Smooth muscle cell (in vitro differentiated cells): ENCODE data around the gene RANBP2. TPM values are rescaled to one million over a fixed set of nuclear protein-coding genes. Genes with fewer than 3 reads are reported as not detected.

ENCODE experiments used
- DNase-seq: peaks from one replicate; lab custom pipeline; 2025; ENCODE audit not compliant: unreplicated experiment; lab: John Stamatoyannopoulos, UW
- H2AFZ ChIP-seq: fragments of 200-600 bp; sonication (generic); 2 replicates; pipeline ENCODE4 v1.6.0; 2016; ENCODE audit warnings: antibody characterized with exemption, low read depth, mild to moderate bottlenecking
- H3F3A ChIP-seq: fragments of 200-600 bp; sonication (generic); 2 replicates; pipeline ENCODE4 v1.6.0; 2017; ENCODE audit warnings: antibody characterized with exemption, low read depth
- H3K27ac ChIP-seq: fragments of 200-600 bp; sonication (generic); 2 replicates; pipeline ENCODE4 v1.5.1; 2016; ENCODE audit warnings: low read depth, mild to moderate bottlenecking
- H3K27me3 ChIP-seq: fragments of 200-600 bp; sonication (generic); 2 replicates; pipeline ENCODE4 v1.6.1; 2016; ENCODE audit warnings: low read depth, mild to moderate bottlenecking
- H3K36me3 ChIP-seq: fragments of 200-600 bp; sonication (generic); 2 replicates; pipeline ENCODE4 v1.5.1; 2016; ENCODE audit warnings: low read depth
- H3K4me1 ChIP-seq: fragments of 200-600 bp; sonication (generic); 2 replicates; pipeline ENCODE4 v1.5.1; 2016; ENCODE audit warnings: low read depth
- H3K4me2 ChIP-seq: fragments of 200-600 bp; sonication (generic); 2 replicates; pipeline ENCODE4 v1.6.0; 2016; ENCODE audit warnings: mild to moderate bottlenecking
- H3K4me3 ChIP-seq: fragments of 200-600 bp; sonication (generic); 2 replicates; pipeline ENCODE4 v1.5.1; 2016; ENCODE audit warnings: mild to moderate bottlenecking
- H3K79me2 ChIP-seq: fragments of 200-600 bp; sonication (generic); 2 replicates; pipeline ENCODE4 v1.6.0; 2016; ENCODE audit warnings: low read depth, mild to moderate bottlenecking
- H3K9ac ChIP-seq: fragments of 200-600 bp; sonication (generic); 2 replicates; pipeline ENCODE4 v1.6.0; 2016; ENCODE audit warnings: low read depth
- H3K9me3 ChIP-seq: fragments of 200-600 bp; sonication (generic); replicated peaks from 2 replicates; pipeline ENCODE4 v1.5.1; 2016; ENCODE audit warnings: low read depth
- H4K20me1 ChIP-seq: fragments of 200-600 bp; sonication (generic); 2 replicates; pipeline ENCODE4 v1.6.0; 2016; ENCODE audit warnings: low read depth
- CTCF ChIP-seq: fragments of 200-600 bp; sonication (generic); IDR thresholded peaks from 2 replicates; pipeline ENCODE4 v1.5.1; 2017; ENCODE audit warnings: borderline replicate concordance, mild to moderate bottlenecking, antibody characterized with exemption; ENCODE audit not compliant: insufficient read depth, poor library complexity, severe bottlenecking
- WGBS: methylation state at CpG from one replicate; pipeline ENCODE4 v1.1.7; 2016; ENCODE audit warnings: low lambda C conversion rate; 5-methylcytosine and 5-hydroxymethylcytosine counted together
- polyA plus RNA-seq: library from polyadenylated mRNA; unstranded; fragments of >200 nt; fragmentation: Nextera tagmentation; extraction: Ambion mirVana; gene quantifications from 2 replicates; pipeline ENCODE4 v1.2.1, GENCODE V29; 2016
- total RNA-seq: library from RNA; depleted of rRNA; stranded (reverse); fragments of >200 nt; gene quantifications from 2 replicates; pipeline ENCODE4 v1.2.3, GENCODE V29; 2014

Gene RANBP2
- total and polyA plus RNA-seq, 2 experiments from 2014 or later, result 7.8 to 56.9 TPM

GRCh38 chr2:108806371-108807113 lies 87.3 kb downstream of the RANBP2 start:
- no peaks in the 10 kb centered on the region for H4K20me1 ChIP-seq
- no peak for DNase-seq

GRCh38 chr2:108809936-108810335 lies 90.7 kb downstream of the RANBP2 start:
- Histone ChIP-seq H3K9ac (no peak overlapping the region), H2AFZ (no peak overlapping the region), H3K27me3 (no peaks in the 10 kb centered on the region), H3F3A (no peaks in the 10 kb centered on the region), H3K4me1 (no peaks in the 10 kb centered on the region), H3K36me3 (peaks cover 10% of the 10 kb centered on the region), H3K9me3 (peaks cover 18% of the 10 kb centered on the region), H4K20me1 (no peaks in the 10 kb centered on the region), H3K79me2 (peaks cover 21% of the 10 kb centered on the region), H3K4me3 (no peak overlapping the region), H3K4me2 (no peak overlapping the region), H3K27ac (no peak overlapping the region)
- WGBS, result 97% methylated on average over 3 of the region's 3 CpGs
- no peak for DNase-seq
- no peak for TF ChIP-seq CTCF

More at GRCh38 chr2:108806371-108807113, 87.3 kb downstream of the RANBP2 start:
- Histone ChIP-seq H3K4me1 (no peaks in the 10 kb centered on the region), H3K9me3 (peaks cover 18% of the 10 kb centered on the region), H3K36me3 (peaks cover 6% of the 10 kb centered on the region), H3K27me3 (no peaks in the 10 kb centered on the region), H2AFZ (no peak overlapping the region), H3K4me2 (no peak overlapping the region), H3K79me2 (peaks cover 21% of the 10 kb centered on the region), H3K27ac (no peak overlapping the region), H3K4me3 (no peak overlapping the region), H3F3A (no peaks in the 10 kb centered on the region), H3K9ac (no peak overlapping the region)
- 80% methylated on average over 6 of the region's 6 CpGs for WGBS
- no peak for TF ChIP-seq CTCF

GRCh38 chr2:108810993-108811957 lies 92.0 kb downstream of the RANBP2 start:
- Histone ChIP-seq H4K20me1 (no peaks in the 10 kb centered on the region), H2AFZ (no peak overlapping the region), H3K27ac (no peak overlapping the region), H3K4me1 (no peaks in the 10 kb centered on the region), H3K4me2 (no peak overlapping the region), H3K27me3 (no peaks in the 10 kb centered on the region), H3K9ac (no peak overlapping the region), H3K4me3 (no peak overlapping the region), H3K79me2 (peaks cover 21% of the 10 kb centered on the region), H3K9me3 (peaks cover 18% of the 10 kb centered on the region), H3F3A (no peaks in the 10 kb centered on the region), H3K36me3 (peaks cover 15% of the 10 kb centered on the region)
- WGBS, result over 99% methylated on average over 4 of the region's 4 CpGs
- no peak for TF ChIP-seq CTCF
- DNase-seq, result no peak
